ENCODE results near the gene CBLC.

The CBLC gene

DNA sequence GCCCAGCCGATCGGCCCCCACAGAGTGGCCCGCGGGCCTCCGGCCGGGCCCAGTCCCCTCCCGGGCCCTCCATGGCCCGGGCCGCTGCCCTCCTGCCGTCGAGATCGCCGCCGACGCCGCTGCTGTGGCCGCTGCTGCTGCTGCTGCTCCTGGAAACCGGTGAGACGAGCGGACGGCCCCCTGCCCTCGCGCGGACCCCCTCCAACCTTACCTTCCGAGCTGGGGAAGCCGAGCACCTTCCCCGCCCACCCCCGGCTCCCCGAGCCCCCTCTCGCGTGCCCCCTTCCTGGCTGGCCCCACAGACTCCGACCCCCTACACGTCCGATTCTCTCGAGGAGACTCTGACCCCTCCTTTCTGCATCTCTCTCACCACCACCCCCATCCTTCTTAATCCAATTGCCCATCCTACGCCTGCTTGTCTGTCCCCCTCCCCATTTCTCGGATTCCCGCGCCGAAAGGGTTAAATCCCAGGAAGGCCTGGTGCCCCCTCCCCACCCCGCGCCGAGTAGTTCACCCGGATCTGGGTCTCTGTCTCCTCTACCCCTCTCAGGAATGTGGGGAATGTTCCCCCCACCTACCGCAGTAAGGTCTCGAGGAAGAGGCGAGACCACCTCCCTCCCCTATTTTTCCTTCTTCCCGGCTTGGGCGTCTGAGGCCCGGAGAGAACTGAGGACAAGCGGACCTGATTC is 68.9 kb downstream of the CBLC start:
- peak overlapping the region; percentile 68 for H3K27ac ChIP-seq (ENCODE audit: low read depth, low read length)
- peak overlapping the region; percentile 91 for H3K4me3 ChIP-seq (ENCODE audit: low read depth, low read length)
- no peaks in the 10 kb centered on the region for H3K36me3 ChIP-seq (ENCODE audit: insufficient read depth, low read length)
- H3K4me1 ChIP-seq (ENCODE audit: control insufficient read depth, insufficient read depth, low read length, unreplicated experiment) = peaks cover 8% of the 10 kb centered on the region
- peaks cover 36% of the 10 kb centered on the region for H3K79me2 ChIP-seq (ENCODE audit: control insufficient read depth, insufficient read depth, low read length, unreplicated experiment)
- H2AFZ ChIP-seq (ENCODE audit: low read length, unreplicated experiment) = no peak overlapping the region
- H3K27me3 ChIP-seq (ENCODE audit: insufficient read depth, low read length) = no peaks in the 10 kb centered on the region

GRCh38 chr19:44847144-44848035 is 69.7 kb downstream of the CBLC start:
- H3K27ac ChIP-seq (ENCODE audit: low read depth, low read length) = peak overlapping the region; percentile 68
- peak overlapping the region; percentile 91 for H3K4me3 ChIP-seq (ENCODE audit: low read depth, low read length)
- no peaks in the 10 kb centered on the region for H3K27me3 ChIP-seq (ENCODE audit: insufficient read depth, low read length)
- no peaks in the 10 kb centered on the region for H3K36me3 ChIP-seq (ENCODE audit: insufficient read depth, low read length)
- H3K4me1 ChIP-seq (ENCODE audit: control insufficient read depth, insufficient read depth, low read length, unreplicated experiment) = peaks cover 8% of the 10 kb centered on the region
- peaks cover 36% of the 10 kb centered on the region for H3K79me2 ChIP-seq (ENCODE audit: control insufficient read depth, insufficient read depth, low read length, unreplicated experiment)
- H2AFZ ChIP-seq (ENCODE audit: low read length, unreplicated experiment) = no peak overlapping the region

DNA sequence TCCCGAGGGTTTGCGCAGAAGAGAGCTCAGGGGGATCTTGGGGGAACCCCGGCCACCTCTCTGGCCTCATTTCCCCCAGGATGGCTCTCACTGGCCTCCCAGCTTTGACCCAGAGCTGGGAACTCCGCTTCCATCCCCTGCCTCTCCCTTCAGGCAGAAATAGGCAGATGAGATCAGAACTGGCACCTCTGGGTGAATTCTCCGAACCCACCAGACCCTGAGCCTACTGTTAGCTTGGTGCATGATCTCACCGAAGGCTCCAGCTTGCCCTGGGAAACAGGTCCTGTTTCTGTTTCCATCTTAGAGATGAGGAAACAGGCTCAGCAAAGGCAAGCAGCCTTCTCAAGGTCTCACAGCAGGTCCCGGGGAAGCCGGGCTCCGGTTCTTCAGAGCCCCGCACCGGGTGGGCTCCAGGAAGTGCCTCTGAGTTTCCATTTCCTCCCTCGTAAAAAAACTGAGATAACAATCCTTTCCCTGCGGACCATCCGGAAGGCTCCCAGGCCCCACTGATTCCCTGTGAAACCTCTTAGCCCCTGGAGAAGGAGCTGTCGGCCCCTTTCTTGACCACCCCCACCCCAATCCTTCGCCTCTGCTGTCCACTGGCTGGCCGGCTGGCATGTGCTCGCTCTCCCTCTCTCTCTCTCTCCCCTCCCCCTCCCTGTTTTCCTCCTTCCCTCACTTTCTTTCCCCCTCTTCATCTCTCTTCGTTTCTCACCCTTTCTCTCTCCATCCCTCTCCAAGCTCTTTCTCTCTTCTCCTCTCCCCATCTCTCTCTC is 70.5 kb downstream of the CBLC start:
- H3K27me3 ChIP-seq (ENCODE audit: insufficient read depth, low read length) = no peaks in the 10 kb centered on the region
- H3K27ac ChIP-seq (ENCODE audit: low read depth, low read length) = peak overlapping the region; percentile 68
- H3K4me1 ChIP-seq (ENCODE audit: control insufficient read depth, insufficient read depth, low read length, unreplicated experiment) = peaks cover 8% of the 10 kb centered on the region
- peaks cover 36% of the 10 kb centered on the region for H3K79me2 ChIP-seq (ENCODE audit: control insufficient read depth, insufficient read depth, low read length, unreplicated experiment)
- no peak overlapping the region for H2AFZ ChIP-seq (ENCODE audit: low read length, unreplicated experiment)
- no peaks in the 10 kb centered on the region for H3K36me3 ChIP-seq (ENCODE audit: insufficient read depth, low read length)
- peak overlapping the region; percentile 91 for H3K4me3 ChIP-seq (ENCODE audit: low read depth, low read length)

GRCh38 chr19:44848812-44849447 is 71.2 kb downstream of the CBLC start:
- Histone ChIP-seq H2AFZ (ENCODE audit: low read length, unreplicated experiment) (no peak overlapping the region), H3K27me3 (ENCODE audit: insufficient read depth, low read length) (no peaks in the 10 kb centered on the region), H3K4me1 (ENCODE audit: control insufficient read depth, insufficient read depth, low read length, unreplicated experiment) (peaks cover 8% of the 10 kb centered on the region), H3K79me2 (ENCODE audit: control insufficient read depth, insufficient read depth, low read length, unreplicated experiment) (peaks cover 40% of the 10 kb centered on the region), H3K27ac (ENCODE audit: low read depth, low read length) (peak overlapping the region; percentile 68; the same call in 1 of the 2 replicates), H3K4me3 (ENCODE audit: low read depth, low read length) (peak overlapping the region; percentile 91), H3K36me3 (ENCODE audit: insufficient read depth, low read length) (no peaks in the 10 kb centered on the region)
